Caki2 (cell line): ENCODE results near the gene COL28A1. TPM values are rescaled to one million over a fixed set of nuclear protein-coding genes. Genes with fewer than 3 reads are reported as not detected.

Experiments
- DNase-seq: peaks from one replicate; pipeline ENCODE4 v3.0.0-alpha.2; 2015; ENCODE audit warnings: low read depth
- in situ Hi-C: cut with HindIII; loops from 2 replicates; pipeline ENCODE4 v1.10.0; 2016; ENCODE audit warnings: low sequenced_read_pairs, low pct_unique_long_range_greater_than_20kb, mixed read lengths
- total RNA-seq: library from RNA; depleted of rRNA; stranded (reverse); fragments of >200 nt; shearing (Covaris generic); gene quantifications from 2 replicates; pipeline ENCODE4 v1.2.3, GENCODE V29; 2014; ENCODE audit warnings: low replicate concordance; rRNA removed

COL28A1 gene
- total RNA-seq, 1 experiment from 2014 or later, result 0.17 TPM

GRCh38 chr7:7331523-7331922 is 204.2 kb downstream of the COL28A1 start:
- no peak for DNase-seq
- in situ Hi-C loops, result no loop called here

- in situ Hi-C loops, result no loop called here
- no peak for DNase-seq
These were observed 204.7 kb downstream of the COL28A1 start for GRCh38 chr7:7330997-7331396.

DNA sequence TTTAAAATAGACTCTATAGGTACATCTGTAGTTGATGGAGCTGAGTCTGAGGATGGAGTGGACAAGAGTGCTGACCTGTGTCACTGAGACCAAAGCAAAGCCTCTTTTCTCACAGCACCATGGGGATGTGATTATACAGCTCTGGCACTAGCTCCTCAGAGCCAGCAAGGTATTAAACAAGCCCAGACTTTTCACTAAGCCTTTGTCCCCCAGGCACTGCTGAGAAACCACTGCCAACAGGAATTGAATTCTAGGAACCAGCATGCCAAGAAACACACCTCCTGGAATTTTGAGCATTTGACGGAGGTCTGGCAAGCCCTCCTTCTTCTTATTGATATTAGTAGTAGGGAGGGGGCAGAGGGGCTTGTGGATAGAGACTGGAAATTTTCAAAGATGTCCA is 206.3 kb downstream of the COL28A1 start:
- in situ Hi-C loops, result no loop called here
- no peak for DNase-seq

- in situ Hi-C loops, result no loop called here
These were observed 208.2 kb downstream of the COL28A1 start for GRCh38 chr7:7327423-7327822.

GRCh38 chr7:7324698-7325097 is 211.0 kb downstream of the COL28A1 start:
- in situ Hi-C loops, result no loop called here
- DNase-seq, result no peak

More at GRCh38 chr7:7327423-7327822, 208.2 kb downstream of the COL28A1 start:
- no peak for DNase-seq

DNA sequence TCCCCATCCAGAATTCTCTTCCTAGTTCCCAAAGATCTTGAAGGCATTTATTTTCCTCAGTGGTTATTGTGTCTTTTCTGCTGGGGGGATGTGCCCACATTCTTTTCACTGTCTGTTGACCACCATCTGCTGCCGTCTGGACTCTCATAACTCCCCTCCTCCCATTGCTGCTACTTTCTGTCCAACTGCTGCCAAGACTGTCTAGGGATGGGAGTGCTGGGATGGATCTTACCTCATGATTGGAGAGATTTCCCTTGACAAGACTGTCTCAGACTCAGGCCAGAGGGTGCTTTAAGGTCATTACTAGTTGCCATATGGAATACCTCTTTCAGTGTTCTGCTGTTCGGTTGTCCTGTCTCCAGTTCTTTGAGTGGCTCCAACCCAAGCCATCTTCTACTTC is 211.8 kb downstream of the COL28A1 start:
- in situ Hi-C loops, result no loop called here
- DNase-seq, result no peak

DNA sequence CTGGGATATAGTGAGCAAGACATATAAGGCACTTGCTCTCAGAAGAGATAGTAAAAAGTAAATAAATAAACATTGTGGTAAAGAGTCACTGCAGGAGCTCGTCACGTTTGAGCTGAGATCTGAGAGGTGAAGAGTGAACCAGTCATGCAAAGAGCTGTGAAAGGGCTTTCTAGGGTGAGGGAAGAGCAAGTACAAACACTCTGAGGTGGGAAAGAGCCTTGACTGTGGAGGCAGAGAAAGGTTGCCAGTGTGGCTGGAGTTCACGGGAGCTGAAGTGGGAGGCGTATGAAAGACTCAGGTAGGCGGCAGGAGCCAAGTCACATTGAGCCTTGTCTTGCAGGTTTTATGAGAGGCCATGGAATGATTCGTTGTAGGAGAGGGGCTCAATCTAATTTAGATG is 212.3 kb downstream of the COL28A1 start:
- DNase-seq, result peak; percentile 91
- in situ Hi-C loops, result no loop called here

- DNase-seq, result peak; percentile 97
- in situ Hi-C loops, result no loop called here
These were observed 214.0 kb downstream of the COL28A1 start for GRCh38 chr7:7321681-7322080.

DNA sequence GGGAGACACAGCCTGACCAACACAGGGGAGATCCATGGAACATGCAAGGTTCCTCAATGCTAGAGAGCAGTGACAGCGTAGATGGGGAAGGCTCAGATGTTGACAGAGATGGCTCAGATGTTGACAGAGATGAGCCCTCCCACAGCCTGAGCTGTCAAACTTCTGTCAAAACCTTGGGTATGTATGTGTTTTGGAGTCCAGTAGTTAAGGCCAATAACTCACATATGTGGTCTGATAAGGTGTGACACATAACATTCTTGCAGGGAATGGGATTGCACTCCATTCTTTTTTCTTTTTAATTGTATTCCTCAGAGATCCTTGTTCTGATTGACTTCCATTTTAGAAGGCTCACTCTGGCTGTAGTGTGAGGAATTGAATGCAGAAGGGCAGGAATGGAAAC is 217.1 kb downstream of the COL28A1 start:
- no peak for DNase-seq
- in situ Hi-C loops, result no loop called here

DNA sequence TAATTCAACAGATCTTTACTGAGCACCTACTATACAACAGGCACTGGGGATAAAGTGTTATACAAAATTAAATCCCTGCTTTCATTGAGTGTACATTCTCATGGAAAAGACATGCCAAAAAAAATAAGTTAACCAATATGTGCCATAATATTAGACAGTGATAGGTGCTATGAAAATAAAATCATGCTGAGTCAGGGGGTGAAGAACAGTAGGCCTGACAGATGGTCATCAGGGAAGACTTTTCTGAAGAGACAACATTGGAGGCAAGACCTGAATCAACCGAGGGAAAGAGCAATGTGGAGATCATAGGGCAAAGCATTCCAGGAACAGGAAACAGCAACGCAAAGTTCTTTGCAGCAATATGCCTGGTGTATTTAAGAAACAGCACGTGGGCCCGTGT is 217.8 kb downstream of the COL28A1 start:
- in situ Hi-C loops, result no loop called here

GRCh38 chr7:7315851-7316250 is 219.8 kb downstream of the COL28A1 start:
- in situ Hi-C loops, result no loop called here
- DNase-seq, result no peak

More for the DNA sequence above, 217.8 kb downstream of the COL28A1 start:
- DNase-seq, result no peak

- no peak for DNase-seq
- in situ Hi-C loops, result no loop called here
These were observed 223.3 kb downstream of the COL28A1 start for GRCh38 chr7:7312323-7312722.

DNA sequence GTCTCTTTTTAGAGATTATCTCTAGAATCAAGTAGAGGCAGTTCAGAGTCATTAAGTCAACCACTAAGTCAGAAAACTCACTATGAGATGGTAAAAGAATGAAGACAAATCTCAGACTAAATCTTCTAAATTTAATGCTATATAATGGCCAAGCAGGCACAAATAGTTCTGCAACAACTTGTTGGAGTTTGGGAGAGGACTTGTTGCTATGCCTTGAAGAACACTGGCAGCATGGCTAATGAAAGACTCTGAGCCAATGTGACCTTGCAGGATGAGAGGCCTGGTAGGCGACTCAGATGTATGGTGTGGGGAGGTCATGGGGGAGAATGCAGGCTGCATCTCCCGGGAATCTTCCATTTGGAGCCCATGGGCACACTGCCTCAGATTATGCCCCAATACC is 224.7 kb downstream of the COL28A1 start:
- DNase-seq, result no peak
- in situ Hi-C loops, result no loop called here

- in situ Hi-C loops, result no loop called here
- no peak for DNase-seq
These were observed 226.5 kb downstream of the COL28A1 start for GRCh38 chr7:7309203-7309602.

Other genes starting within 250 kb of the COL28A1 start
- 24.3 and 41.0 TPM in 2 replicates for gene MIOS, start 31.0 kb upstream of the COL28A1 start, total RNA-seq
- 19.9 and 20.9 TPM in 2 replicates for gene UMAD1, start 104.9 kb upstream of the COL28A1 start, total RNA-seq
- 78.6 and 92.9 TPM in 2 replicates for gene RPA3, start 182.7 kb upstream of the COL28A1 start, total RNA-seq